Spleen (tissue), 11 donors: ENCODE results near the gene SEC16A. TPM values are rescaled to one million over a fixed set of nuclear protein-coding genes. Genes with fewer than 3 reads are reported as not detected.
A peak's percentile ranks its signal among the peaks of the same experiment; 100 is the strongest.

Source experiments
- DNase-seq: peaks from one replicate; pipeline ENCODE4 v3.0.0-alpha.2; 2020
- H3K27ac ChIP-seq, 8 donors: fragments of 200-600 bp; sonication (generic) in 7 of 8; 1 replicate in 4 of 8; 2 replicates in 4 of 8; pipeline versions ENCODE4 v1.5.0 to v1.8.0; 2016 to 2021; ENCODE audit warnings: inconsistent platforms in 4 of 8, mild to moderate bottlenecking in 4 of 8, moderate library complexity in 1 of 8
- H3K27me3 ChIP-seq, 7 donors: fragments of 200-600 bp; sonication (generic) in 6 of 7; replicated peaks in 1 of 7; 1 replicate in 4 of 7; 2 replicates in 3 of 7; pipeline versions ENCODE4 v1.5.0 to v1.8.0; 2016 to 2021; ENCODE audit warnings: inconsistent platforms in 3 of 7, mild to moderate bottlenecking in 1 of 7
- H3K36me3 ChIP-seq, 6 donors: fragments of 200-600 bp; sonication (generic) in 5 of 6; 1 replicate in 4 of 6; 2 replicates in 2 of 6; pipeline versions ENCODE4 v1.5.0 to v1.8.0; 2016 to 2021; ENCODE audit warnings: inconsistent platforms in 2 of 6
- H3K4me1 ChIP-seq, 6 donors: fragments of 200-600 bp; sonication (generic) in 5 of 6; 1 replicate in 3 of 6; 2 replicates in 3 of 6; pipeline versions ENCODE4 v1.5.0 to v1.8.0; 2016 to 2021; ENCODE audit warnings: inconsistent platforms in 3 of 6
- H3K4me3 ChIP-seq, 8 donors: fragments of 200-600 bp; sonication (generic) in 7 of 8; 1 replicate in 4 of 8; 2 replicates in 4 of 8; pipeline versions ENCODE4 v1.5.0 to v1.8.0; 2016 to 2021; ENCODE audit warnings: inconsistent platforms in 4 of 8, mild to moderate bottlenecking in 4 of 8, moderate library complexity in 2 of 8
- H3K9me3 ChIP-seq, 8 donors: fragments of 200-600 bp; sonication (generic) in 7 of 8; 1 replicate in 4 of 8; 2 replicates in 4 of 8; pipeline versions ENCODE4 v1.5.0 to v1.8.0; 2016 to 2021; ENCODE audit warnings: inconsistent platforms in 4 of 8
- CTCF ChIP-seq, 11 experiments: fragments of 200-600 bp in 7 of 11; fragments of 450-650 bp in 4 of 11; sonication (generic) in 4 of 11; IDR thresholded peaks in 8 of 11; conservative IDR thresholded peaks in 3 of 11; 1 replicate in 7 of 11; 2 replicates in 4 of 11; pipeline versions ENCODE4 v1.4.0 to v1.8.0; 2016 to 2021; ENCODE audit warnings: antibody characterized with exemption in 11 of 11, inconsistent platforms in 4 of 11, mild to moderate bottlenecking in 1 of 11
- POLR2A ChIP-seq, 3 donors: fragments of 450-650 bp; IDR thresholded peaks; one replicate each; pipeline ENCODE4 v1.5.1; 2017; ENCODE audit warnings: antibody characterized with exemption in 3 of 3, mild to moderate bottlenecking in 1 of 3
- POLR2AphosphoS5 ChIP-seq, 3 donors: sonication (generic); formaldehyde crosslinking; IDR thresholded peaks; one replicate each; pipeline ENCODE4 v1.5.1; 2017; ENCODE audit warnings: antibody characterized with exemption in 3 of 3
- WGBS, 5 donors: extraction: QIAGEN DNeasy Blood & Tissue Kit in 3 of 5; methylation state at CpG; one replicate each; pipeline versions ENCODE4 v1.1.5 to v1.1.7; 2013 to 2018; 5-methylcytosine and 5-hydroxymethylcytosine counted together
- intact Hi-C: fragments of 100-400 bp; cut with DNase I; formaldehyde crosslinking; loops from one replicate; pipeline ENCODE4 v1.15.0; 2023; ENCODE audit warnings: low total_unique reads
- polyA plus RNA-seq, 3 donors: library from polyadenylated mRNA; stranded (reverse); fragments of 200-250 nt; gene quantifications; one replicate each; pipeline ENCODE4 v1.2.1, GENCODE V29; 2013
- total RNA-seq, 7 donors: library from RNA; depleted of rRNA in 3 of 7; stranded (reverse); fragments of >200 nt in 3 of 7; fragmentation: NEBNext Ultra II Directional in 4 of 7; extraction: Animal tissue kit (Norgen Biotek cat#: 25700) in 4 of 7; gene quantifications; one replicate each; pipeline versions ENCODE4 v1.1.0 to v1.2.1, GENCODE V29; 2016 to 2021
- donor health status: healthy with polysubstance abuse.
- donor health status: DM: no; HTN: no; CAD: no; lungs with moderate emphysema.
- donor health status: DM: no; HTN: no; CAD: no.
- donor health status: Bipolar disorder and iron deficiency.
- donor health status: healthy.
- donor health status: DM: no; HTN: no; CAD: no.
- donor health status: DM: yes; HTN: yes; CAD: no.

The SEC16A gene
- total and polyA plus RNA-seq, 10 donors: 35.0 to 92.1 (median 75.1) TPM

- H3K4me1 ChIP-seq: peaks cover 0 to 31% (median 12%) of the 10 kb centered on the region in 6 donors
- H3K27me3 ChIP-seq: no peaks in the 10 kb centered on the region
- peak overlapping the region in 6 of 8 donors; percentile 33 to 55 (median 43) for H3K27ac ChIP-seq
- intact Hi-C loops: no loop called here
- no peak for DNase-seq
- TF ChIP-seq CTCF (IDR thresholded peaks at IDR 0.05 in 8 of 11, conservative IDR thresholded peaks at IDR 0.05 in 3 of 11) (no peak), POLR2AphosphoS5 (IDR thresholded peaks at IDR 0.05) (peak in 1 of 3 donors; percentile 53), POLR2A (IDR thresholded peaks at IDR 0.05) (no peak)
- no peak overlapping the region for H3K4me3 ChIP-seq
- H3K36me3 ChIP-seq: peaks cover 8 to 100% (median 99%) of the 10 kb centered on the region in 6 donors
- WGBS, 5 donors: 90 to 96% (median 93%) methylated on average over 18 to 19 of the region's 19 CpGs
- no peaks in the 10 kb centered on the region for H3K9me3 ChIP-seq
Observed at GRCh38 chr9:136471802-136472487, 10.9 kb downstream of the SEC16A start.

DNA sequence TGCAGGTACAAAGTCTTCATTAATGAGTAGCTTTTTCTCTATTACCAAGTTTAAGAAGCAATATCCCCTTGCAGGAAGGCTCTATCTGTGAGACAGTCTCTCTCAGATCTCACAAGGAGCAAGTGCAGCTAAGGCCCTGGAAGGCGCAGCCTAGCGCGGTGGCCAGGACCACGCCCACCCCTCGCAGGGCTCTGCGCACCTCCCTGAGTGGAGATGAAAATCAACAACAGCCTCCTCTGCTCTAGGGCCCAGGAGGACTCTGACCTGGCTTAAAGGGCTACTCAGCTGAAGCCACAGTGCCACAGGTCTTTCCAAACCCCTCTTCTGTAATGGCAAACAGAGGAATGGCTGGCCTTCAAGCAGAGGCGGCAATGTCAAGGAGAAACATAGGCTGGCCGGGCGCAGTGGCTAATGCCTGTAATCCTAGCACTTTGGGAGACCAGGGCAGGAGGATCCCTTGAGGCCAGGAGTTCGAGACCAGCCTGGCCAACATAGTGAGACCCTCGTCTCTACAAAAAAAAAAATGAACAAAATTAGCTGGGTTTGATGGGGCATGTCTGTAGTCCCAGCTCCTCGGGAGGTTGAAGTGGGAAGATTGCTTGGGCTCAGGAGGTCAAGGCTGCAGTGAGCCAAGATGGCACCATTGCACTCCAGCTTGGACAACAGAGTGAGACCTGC, 11.9 kb downstream of the SEC16A start:
- WGBS, 5 donors: 91 to 97% (median 93%) methylated on average over 12 of the region's 12 CpGs
- Histone ChIP-seq H3K36me3 (peaks cover 9 to 100% (median 99%) of the 10 kb centered on the region in 6 donors), H3K27ac (no peak overlapping the region), H3K9me3 (no peaks in the 10 kb centered on the region), H3K4me3 (no peak overlapping the region), H3K4me1 (peaks cover 0 to 31% (median 12%) of the 10 kb centered on the region in 6 donors), H3K27me3 (no peaks in the 10 kb centered on the region)
- TF ChIP-seq POLR2AphosphoS5 (IDR thresholded peaks at IDR 0.05) (peak in 1 of 3 donors; percentile 34), CTCF (IDR thresholded peaks at IDR 0.05 in 8 of 11, conservative IDR thresholded peaks at IDR 0.05 in 3 of 11) (no peak)
- intact Hi-C loops: no loop called here
- no peak for DNase-seq

- intact Hi-C loops: no loop called here
- Histone ChIP-seq H3K27me3 (no peaks in the 10 kb centered on the region), H3K27ac (no peak overlapping the region), H3K4me3 (no peak overlapping the region), H3K4me1 (peaks cover 0 to 31% (median 12%) of the 10 kb centered on the region in 6 donors), H3K36me3 (peaks cover 11 to 100% (median 99%) of the 10 kb centered on the region in 6 donors), H3K9me3 (no peaks in the 10 kb centered on the region)
- 88 to 96% (median 94%) methylated on average over 8 to 11 of the region's 11 CpGs for WGBS, 5 donors
- no peak for TF ChIP-seq POLR2A (IDR thresholded peaks at IDR 0.05)
- DNase-seq: no peak
Observed at GRCh38 chr9:136470356-136470755, 12.5 kb downstream of the SEC16A start.

GRCh38 chr9:136467766-136468165, 15.1 kb downstream of the SEC16A start:
- TF ChIP-seq CTCF (IDR thresholded peaks at IDR 0.05 in 8 of 11, conservative IDR thresholded peaks at IDR 0.05 in 3 of 11): no peak
- TF ChIP-seq POLR2AphosphoS5 (IDR thresholded peaks at IDR 0.05): peak in 1 of 3 donors; percentile 56
- WGBS, 5 donors: 86 to 93% (median 89%) methylated on average over 15 of the region's 15 CpGs
- Histone ChIP-seq H3K4me1 (peaks cover 0 to 22% (median 5%) of the 10 kb centered on the region in 6 donors), H3K9me3 (no peaks in the 10 kb centered on the region), H3K27ac (no peak overlapping the region), H3K4me3 (no peak overlapping the region), H3K36me3 (peaks cover 20 to 100% (median 99%) of the 10 kb centered on the region in 6 donors), H3K27me3 (no peaks in the 10 kb centered on the region)
- DNase-seq: no peak
- intact Hi-C loops: no loop called here
